DOHH2 (cell line): ENCODE data around the gene CEP63.

Experiments used
- CTCF ChIP-seq: fragments of 200-600 bp; sonication (generic); IDR thresholded peaks from one replicate; pipeline ENCODE4 v1.5.1; 2014; ENCODE audit warnings: antibody characterized with exemption, mild to moderate bottlenecking, low read depth, low read length; ENCODE audit not compliant: poor library complexity, severe bottlenecking
- EZH2phosphoT487 ChIP-seq: fragments of 200-600 bp; sonication (generic); IDR thresholded peaks from 2 replicates; pipeline ENCODE4 v1.6.1; 2017; ENCODE audit warnings: borderline replicate concordance, mild to moderate bottlenecking, antibody characterized with exemption, low read length, moderate library complexity, mixed read lengths

GRCh38 chr3:134552784-134553183 is 66.9 kb downstream of the CEP63 start:
- TF ChIP-seq CTCF, result no peak
- TF ChIP-seq EZH2phosphoT487, result no peak
